GM12878 (cell line): ENCODE results near the gene CCDC110.

Experiments
- CREM ChIP-seq: IDR thresholded peaks from 2 replicates; pipeline ENCODE4 v1.6.1; 2014; ENCODE audit warnings: antibody characterized with exemption, low read depth
- CTCF ChIP-seq, 3 experiments: IDR thresholded peaks in 2 of 3; conservative IDR thresholded peaks in 1 of 3; 2 replicates each; pipeline ENCODE4 v1.5.1; 2011; ENCODE audit warnings: low read depth in 3 of 3, low read length in 3 of 3, mild to moderate bottlenecking in 3 of 3, control low read depth in 2 of 3, moderate library complexity in 2 of 3, inconsistent platforms in 1 of 3, mixed read lengths in 1 of 3; ENCODE audit not compliant: control insufficient read depth in 2 of 3, insufficient read depth in 1 of 3; ENCODE audit errors: extremely low read depth in 1 of 3
- ELK1 ChIP-seq: IDR thresholded peaks from 2 replicates; pipeline ENCODE4 v1.6.1; 2012; ENCODE audit warnings: low read depth, low read length, improper control_type of control experiment
- MXI1 ChIP-seq: fragments of 150-350 bp; IDR thresholded peaks from 2 replicates; pipeline ENCODE4 v1.6.1; 2011; ENCODE audit warnings: low read depth, mild to moderate bottlenecking, inconsistent platforms, low read length, improper control_type of control experiment
- MYC ChIP-seq: IDR thresholded peaks from 2 replicates; pipeline ENCODE4 v1.6.1; 2011; ENCODE audit warnings: mild to moderate bottlenecking, low read length, moderate library complexity, inconsistent platforms; ENCODE audit not compliant: insufficient read depth, insufficient replicate concordance, insufficient read length, severe bottlenecking
- POLR2A ChIP-seq: IDR thresholded peaks from 2 replicates; pipeline ENCODE4 v1.6.1; 2011; ENCODE audit warnings: low read depth, mild to moderate bottlenecking, low read length
- STAT3 ChIP-seq: IDR thresholded peaks from 2 replicates; pipeline ENCODE4 v1.6.1; 2011; ENCODE audit warnings: low read depth, low read length, improper control_type of control experiment
- USF2 ChIP-seq: IDR thresholded peaks from 2 replicates; pipeline ENCODE4 v1.6.1; 2011; ENCODE audit warnings: low read depth, low read length, improper control_type of control experiment, borderline replicate concordance
- ZNF24 ChIP-seq: fragments of 450-650 bp; IDR thresholded peaks from 2 replicates; pipeline ENCODE4 v1.6.1; 2017; ENCODE audit warnings: antibody characterized with exemption, mild to moderate bottlenecking

GRCh38 chr4:185395238-185395955, 76.1 kb downstream of the CCDC110 start, which contains the start of gene LRP2BP:
- TF ChIP-seq ELK1 (no peak), CREM (no peak; the same call in 1 of the 2 replicates), MXI1 (peak; percentile 85; the same call in 1 of the 2 replicates), USF2 (no peak), MYC (no peak), POLR2A (no peak), CTCF (IDR thresholded peaks at IDR 0.05 in 2 of 3, conservative IDR thresholded peaks at IDR 0.05 in 1 of 3; ENCODE audit: control insufficient read depth in 2 of 3, extremely low read depth in 1 of 3, insufficient read depth in 1 of 3, low read depth in 3 of 3, low read length in 3 of 3) (no peak), ZNF24 (no peak), STAT3 (no peak)
